Fibroblast of lung (primary cell): Measurements from ENCODE around the gene ACSL3.

Experiments used
- EZH2 ChIP-seq: IDR thresholded peaks from 2 replicates; pipeline ENCODE4 v1.5.1; 2012; ENCODE audit warnings: low read length, control low read depth, mild to moderate bottlenecking; ENCODE audit errors: missing control alignments
- TF ChIP-seq, protein P1 (sequence below), 2 donors: IDR thresholded peaks in 1 of 2; conservative IDR thresholded peaks in 1 of 2; 1 replicate in 1 of 2; 2 replicates in 1 of 2; pipeline ENCODE4 v1.5.1; 2011 to 2012; ENCODE audit warnings: low read length in 2 of 2, control low read depth in 1 of 2, inconsistent platforms in 1 of 2, low read depth in 1 of 2, mild to moderate bottlenecking in 1 of 2

DNA sequence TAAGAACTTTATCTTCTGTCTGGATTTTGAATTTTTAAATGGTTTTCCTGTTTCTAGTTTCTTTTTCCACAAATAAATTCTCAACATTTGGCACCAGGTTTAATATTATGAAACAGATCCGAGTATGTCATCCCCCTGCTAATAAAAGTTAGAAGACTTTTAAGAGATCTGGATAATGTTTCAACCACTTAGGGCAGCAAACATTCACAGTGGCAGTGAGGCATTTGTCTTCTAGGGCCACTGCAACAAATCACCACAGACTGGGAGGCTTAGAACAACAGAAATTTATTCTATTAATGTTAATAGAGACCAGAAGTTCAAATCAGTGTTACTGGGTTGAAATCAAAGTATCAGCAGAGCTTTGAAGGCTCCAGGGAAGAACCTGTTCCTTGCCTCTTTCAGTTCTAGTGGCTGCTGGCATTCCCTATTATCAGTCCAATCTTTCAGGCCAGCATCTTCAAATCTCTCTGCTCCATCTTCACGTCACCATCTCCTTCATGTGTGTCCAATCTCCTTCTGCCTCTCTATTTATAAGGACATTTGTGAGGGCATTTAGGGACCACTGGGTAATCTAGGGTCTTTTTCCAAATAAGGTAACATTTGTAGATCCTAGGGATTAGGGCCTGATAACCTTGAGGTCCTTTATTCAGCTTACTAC is 23.4 kb downstream of the ACSL3 start:
- TF ChIP-seq, protein P1, sequence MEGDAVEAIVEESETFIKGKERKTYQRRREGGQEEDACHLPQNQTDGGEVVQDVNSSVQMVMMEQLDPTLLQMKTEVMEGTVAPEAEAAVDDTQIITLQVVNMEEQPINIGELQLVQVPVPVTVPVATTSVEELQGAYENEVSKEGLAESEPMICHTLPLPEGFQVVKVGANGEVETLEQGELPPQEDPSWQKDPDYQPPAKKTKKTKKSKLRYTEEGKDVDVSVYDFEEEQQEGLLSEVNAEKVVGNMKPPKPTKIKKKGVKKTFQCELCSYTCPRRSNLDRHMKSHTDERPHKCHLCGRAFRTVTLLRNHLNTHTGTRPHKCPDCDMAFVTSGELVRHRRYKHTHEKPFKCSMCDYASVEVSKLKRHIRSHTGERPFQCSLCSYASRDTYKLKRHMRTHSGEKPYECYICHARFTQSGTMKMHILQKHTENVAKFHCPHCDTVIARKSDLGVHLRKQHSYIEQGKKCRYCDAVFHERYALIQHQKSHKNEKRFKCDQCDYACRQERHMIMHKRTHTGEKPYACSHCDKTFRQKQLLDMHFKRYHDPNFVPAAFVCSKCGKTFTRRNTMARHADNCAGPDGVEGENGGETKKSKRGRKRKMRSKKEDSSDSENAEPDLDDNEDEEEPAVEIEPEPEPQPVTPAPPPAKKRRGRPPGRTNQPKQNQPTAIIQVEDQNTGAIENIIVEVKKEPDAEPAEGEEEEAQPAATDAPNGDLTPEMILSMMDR (conservative IDR thresholded peaks at IDR 0.05 in 1 of 2, IDR thresholded peaks at IDR 0.05 in 1 of 2; ENCODE audit: low read depth in 1 of 2, low read length in 2 of 2) = no peak
- TF ChIP-seq EZH2 = no peak
